K562 (cell line): ENCODE data around the gene TRMT2A. TPM values are rescaled to one million over a fixed set of nuclear protein-coding genes. Genes with fewer than 3 reads are reported as not detected.

ENCODE experiments used
- BRF1 ChIP-seq: IDR thresholded peaks from 3 replicates; pipeline ENCODE4 v1.6.1; 2011; ENCODE audit warnings: borderline replicate concordance, mild to moderate bottlenecking; ENCODE audit not compliant: insufficient read length; ENCODE audit errors: extremely low read depth
- CHD1 ChIP-seq: fragments of 200-600 bp; sonication (generic); IDR thresholded peaks from one replicate; pipeline ENCODE4 v1.6.1; 2012; ENCODE audit warnings: mild to moderate bottlenecking, moderate library complexity, low read length, inconsistent platforms
- GABPB1 ChIP-seq: sonication (generic); formaldehyde crosslinking; IDR thresholded peaks from 2 replicates; pipeline ENCODE4 v1.8.0; 2022; ENCODE audit warnings: mild to moderate bottlenecking, missing genetic modification reagents
- HDAC6 ChIP-seq: IDR thresholded peaks from 2 replicates; pipeline ENCODE4 v1.6.1; 2012; ENCODE audit warnings: low read depth, mild to moderate bottlenecking, control low read depth, inconsistent platforms, low read length, moderate library complexity
- LARP7 ChIP-seq: fragments of 450-650 bp; IDR thresholded peaks from 2 replicates; pipeline ENCODE4 v1.6.1; 2016
- POLR2G ChIP-seq: fragments of 200-400 bp; formaldehyde crosslinking; IDR thresholded peaks from 2 replicates; pipeline ENCODE4 v1.6.1; 2017; ENCODE audit warnings: low read depth, mild to moderate bottlenecking, antibody characterized with exemption, low read length, moderate library complexity
- PTBP1 ChIP-seq: fragments of 200-400 bp; formaldehyde crosslinking; IDR thresholded peaks from 2 replicates; pipeline ENCODE4 v1.6.1; 2017; ENCODE audit warnings: low read depth, low read length
- RBBP5 ChIP-seq: fragments of 200-600 bp; sonication (generic); IDR thresholded peaks from 2 replicates; pipeline ENCODE4 v1.6.1; 2012; ENCODE audit warnings: borderline replicate concordance, mild to moderate bottlenecking, low read length, control low read depth, inconsistent platforms; ENCODE audit not compliant: insufficient read depth, poor library complexity, severe bottlenecking
- RBM14 ChIP-seq: fragments of 200-400 bp; formaldehyde crosslinking; IDR thresholded peaks from 2 replicates; pipeline ENCODE4 v1.6.1; 2018; ENCODE audit warnings: low read depth, mild to moderate bottlenecking, low read length, moderate library complexity, borderline replicate concordance; ENCODE audit not compliant: insufficient read depth
- SMC3 ChIP-seq: conservative IDR thresholded peaks from 2 replicates; pipeline ENCODE4 v1.6.1; 2011; ENCODE audit warnings: low read depth, low read length, improper control_type of control experiment; ENCODE audit not compliant: insufficient read depth
- SRF ChIP-seq, 2 experiments: fragments of 250-450, 450-650 bp in 1 of 2; sonication (Bioruptor Pico) in 1 of 2; sonication (generic) in 1 of 2; formaldehyde crosslinking; IDR thresholded peaks; 2 replicates each; pipeline versions ENCODE4 v1.5.0 to v1.5.1; 2020 to 2022; ENCODE audit warnings: mild to moderate bottlenecking in 1 of 2, missing genetic modification reagents in 1 of 2
- TSC22D4 ChIP-seq: fragments of 450-650 bp; IDR thresholded peaks from 2 replicates; pipeline ENCODE4 v1.6.1; 2016; ENCODE audit warnings: missing genetic modification characterization, missing biosample characterization, control low read depth
- polyA plus RNA-seq, 8 experiments: library from polyadenylated mRNA; depleted of rRNA in 4 of 8; stranded (reverse) in 5 of 8; unstranded in 3 of 8; fragments of >200 nt; fragmentation: Nextera tagmentation in 2 of 8; fragmentation: Illumina TruSeq in 1 of 8; extraction: Ambion mirVana in 2 of 8; extraction: Trizol in 1 of 8; gene quantifications; 2 replicates each; pipeline versions ENCODE4 v1.2.1 to v1.2.3, GENCODE V29; 2011 to 2014; ENCODE audit warnings: inconsistent platforms in 1 of 8, missing spikeins in 1 of 8
- total RNA-seq, 7 experiments: library from RNA; depleted of rRNA in 6 of 7; stranded (reverse); fragments of >200 nt in 6 of 7; fragmentation: Illumina TruSeq in 2 of 7; extraction: Trizol in 2 of 7; gene quantifications; 2 replicates each; pipeline versions ENCODE4 v1.2.1 to v1.2.3, GENCODE V29; 2011 to 2021; ENCODE audit warnings: low replicate concordance in 1 of 7
- TF ChIP-seq, protein P1 (sequence below): fragments of 450-650 bp; IDR thresholded peaks from 2 replicates; pipeline ENCODE4 v1.6.1; 2017; ENCODE audit warnings: mild to moderate bottlenecking, moderate library complexity
- TF ChIP-seq, protein P2 (sequence below): IDR thresholded peaks from 2 replicates; pipeline ENCODE4 v1.6.1; 2011; ENCODE audit not compliant: insufficient read length; ENCODE audit errors: extremely low read depth
- TF ChIP-seq, protein P3 (sequence below), 2 experiments: fragments of 150-350 bp in 1 of 2; IDR thresholded peaks; 2 replicates each; pipeline ENCODE4 v1.6.1; 2012 to 2016; ENCODE audit warnings: low read depth in 2 of 2, low read length in 2 of 2, mild to moderate bottlenecking in 1 of 2, moderate library complexity in 1 of 2
- TF ChIP-seq, protein P4 (sequence below): sonication (generic); formaldehyde crosslinking; IDR thresholded peaks from 2 replicates; pipeline ENCODE4 v1.8.1; 2023; ENCODE audit warnings: mild to moderate bottlenecking, missing genetic modification reagents

TRMT2A gene
- total and polyA plus RNA-seq, 9 of the 15 experiments (the other 6 are each of a cell fraction or from before 2014, with no cell fraction given), result 1.6 to 265 (median 140) TPM

DNA sequence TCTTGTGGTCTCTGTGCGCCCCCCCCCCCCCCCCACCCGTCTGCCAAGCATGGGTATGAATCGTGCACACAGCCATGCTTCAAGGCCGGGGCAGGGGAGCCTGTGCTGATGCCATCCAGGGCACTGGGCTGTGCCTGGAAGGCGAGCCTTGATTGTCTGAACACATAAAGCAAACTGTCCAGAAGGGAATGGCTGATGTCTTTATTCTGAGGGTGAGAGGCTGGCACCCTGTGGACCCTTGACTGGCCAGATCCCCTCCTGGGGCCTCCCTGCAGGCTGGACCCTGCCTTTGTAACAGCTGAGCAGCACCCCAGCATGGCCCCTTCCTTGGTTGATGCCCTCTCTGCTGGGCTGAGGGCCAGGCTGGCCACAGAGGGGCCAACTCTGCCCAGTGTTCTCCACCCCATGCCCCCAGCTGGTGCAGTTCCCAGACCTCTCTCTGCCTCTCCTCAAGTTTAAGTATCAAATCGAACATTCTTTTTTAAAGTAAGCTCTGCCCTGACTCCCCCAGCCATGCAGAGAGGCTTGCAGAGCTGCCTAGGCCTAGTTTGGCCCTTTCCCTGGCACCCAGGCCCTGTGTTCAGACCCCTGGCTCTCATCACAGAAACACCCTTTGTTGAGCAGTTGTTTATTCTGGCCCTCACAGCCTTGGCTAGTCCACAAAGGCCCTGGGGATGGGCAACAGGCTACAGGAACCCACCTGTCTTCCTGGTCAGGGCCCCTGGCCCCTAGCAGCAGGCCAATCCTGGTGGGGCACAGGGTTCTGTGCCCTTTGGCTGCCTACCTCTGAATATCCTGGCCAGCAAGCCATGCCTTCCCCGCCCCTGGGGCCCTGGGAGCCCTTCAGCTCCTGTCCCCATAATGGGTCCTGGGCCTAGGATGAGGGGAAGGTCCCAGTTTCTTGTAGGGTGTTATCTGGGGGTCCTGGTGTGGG, 5.1 kb downstream of the TRMT2A start (continued):
- TF ChIP-seq SMC3 (0 out of 2 replicates have a peak, but pooled peaks have one; percentile 1), GABPB1 (no peak), SRF (CRISPR knock-in tag; IDR thresholded peaks at IDR 0.05) (peak in 1 of 2 experiments; percentile 47; a peak in 1 of 4 replicates), CHD1 (peak; percentile 44), HDAC6 (peak; percentile 63; the same call in 1 of the 2 replicates), PTBP1 (peak; percentile 61; the same call in 1 of the 2 replicates), BRF1 (no peak), POLR2G (peak; percentile 55), LARP7 (no peak), RBM14 (no peak), RBBP5 (no peak), TSC22D4 (no peak)
- TF ChIP-seq, protein P1, sequence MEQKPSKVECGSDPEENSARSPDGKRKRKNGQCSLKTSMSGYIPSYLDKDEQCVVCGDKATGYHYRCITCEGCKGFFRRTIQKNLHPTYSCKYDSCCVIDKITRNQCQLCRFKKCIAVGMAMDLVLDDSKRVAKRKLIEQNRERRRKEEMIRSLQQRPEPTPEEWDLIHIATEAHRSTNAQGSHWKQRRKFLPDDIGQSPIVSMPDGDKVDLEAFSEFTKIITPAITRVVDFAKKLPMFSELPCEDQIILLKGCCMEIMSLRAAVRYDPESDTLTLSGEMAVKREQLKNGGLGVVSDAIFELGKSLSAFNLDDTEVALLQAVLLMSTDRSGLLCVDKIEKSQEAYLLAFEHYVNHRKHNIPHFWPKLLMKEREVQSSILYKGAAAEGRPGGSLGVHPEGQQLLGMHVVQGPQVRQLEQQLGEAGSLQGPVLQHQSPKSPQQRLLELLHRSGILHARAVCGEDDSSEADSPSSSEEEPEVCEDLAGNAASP, result no peak
- TF ChIP-seq, protein P2, sequence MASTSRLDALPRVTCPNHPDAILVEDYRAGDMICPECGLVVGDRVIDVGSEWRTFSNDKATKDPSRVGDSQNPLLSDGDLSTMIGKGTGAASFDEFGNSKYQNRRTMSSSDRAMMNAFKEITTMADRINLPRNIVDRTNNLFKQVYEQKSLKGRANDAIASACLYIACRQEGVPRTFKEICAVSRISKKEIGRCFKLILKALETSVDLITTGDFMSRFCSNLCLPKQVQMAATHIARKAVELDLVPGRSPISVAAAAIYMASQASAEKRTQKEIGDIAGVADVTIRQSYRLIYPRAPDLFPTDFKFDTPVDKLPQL, result no peak
- TF ChIP-seq, protein P3, sequence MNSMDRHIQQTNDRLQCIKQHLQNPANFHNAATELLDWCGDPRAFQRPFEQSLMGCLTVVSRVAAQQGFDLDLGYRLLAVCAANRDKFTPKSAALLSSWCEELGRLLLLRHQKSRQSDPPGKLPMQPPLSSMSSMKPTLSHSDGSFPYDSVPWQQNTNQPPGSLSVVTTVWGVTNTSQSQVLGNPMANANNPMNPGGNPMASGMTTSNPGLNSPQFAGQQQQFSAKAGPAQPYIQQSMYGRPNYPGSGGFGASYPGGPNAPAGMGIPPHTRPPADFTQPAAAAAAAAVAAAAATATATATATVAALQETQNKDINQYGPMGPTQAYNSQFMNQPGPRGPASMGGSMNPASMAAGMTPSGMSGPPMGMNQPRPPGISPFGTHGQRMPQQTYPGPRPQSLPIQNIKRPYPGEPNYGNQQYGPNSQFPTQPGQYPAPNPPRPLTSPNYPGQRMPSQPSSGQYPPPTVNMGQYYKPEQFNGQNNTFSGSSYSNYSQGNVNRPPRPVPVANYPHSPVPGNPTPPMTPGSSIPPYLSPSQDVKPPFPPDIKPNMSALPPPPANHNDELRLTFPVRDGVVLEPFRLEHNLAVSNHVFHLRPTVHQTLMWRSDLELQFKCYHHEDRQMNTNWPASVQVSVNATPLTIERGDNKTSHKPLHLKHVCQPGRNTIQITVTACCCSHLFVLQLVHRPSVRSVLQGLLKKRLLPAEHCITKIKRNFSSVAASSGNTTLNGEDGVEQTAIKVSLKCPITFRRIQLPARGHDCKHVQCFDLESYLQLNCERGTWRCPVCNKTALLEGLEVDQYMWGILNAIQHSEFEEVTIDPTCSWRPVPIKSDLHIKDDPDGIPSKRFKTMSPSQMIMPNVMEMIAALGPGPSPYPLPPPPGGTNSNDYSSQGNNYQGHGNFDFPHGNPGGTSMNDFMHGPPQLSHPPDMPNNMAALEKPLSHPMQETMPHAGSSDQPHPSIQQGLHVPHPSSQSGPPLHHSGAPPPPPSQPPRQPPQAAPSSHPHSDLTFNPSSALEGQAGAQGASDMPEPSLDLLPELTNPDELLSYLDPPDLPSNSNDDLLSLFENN (IDR thresholded peaks at IDR 0.05; ENCODE audit: low read depth in 2 of 2, low read length in 2 of 2), result no peak; a peak in 1 of 4 replicates
- TF ChIP-seq, protein P4, sequence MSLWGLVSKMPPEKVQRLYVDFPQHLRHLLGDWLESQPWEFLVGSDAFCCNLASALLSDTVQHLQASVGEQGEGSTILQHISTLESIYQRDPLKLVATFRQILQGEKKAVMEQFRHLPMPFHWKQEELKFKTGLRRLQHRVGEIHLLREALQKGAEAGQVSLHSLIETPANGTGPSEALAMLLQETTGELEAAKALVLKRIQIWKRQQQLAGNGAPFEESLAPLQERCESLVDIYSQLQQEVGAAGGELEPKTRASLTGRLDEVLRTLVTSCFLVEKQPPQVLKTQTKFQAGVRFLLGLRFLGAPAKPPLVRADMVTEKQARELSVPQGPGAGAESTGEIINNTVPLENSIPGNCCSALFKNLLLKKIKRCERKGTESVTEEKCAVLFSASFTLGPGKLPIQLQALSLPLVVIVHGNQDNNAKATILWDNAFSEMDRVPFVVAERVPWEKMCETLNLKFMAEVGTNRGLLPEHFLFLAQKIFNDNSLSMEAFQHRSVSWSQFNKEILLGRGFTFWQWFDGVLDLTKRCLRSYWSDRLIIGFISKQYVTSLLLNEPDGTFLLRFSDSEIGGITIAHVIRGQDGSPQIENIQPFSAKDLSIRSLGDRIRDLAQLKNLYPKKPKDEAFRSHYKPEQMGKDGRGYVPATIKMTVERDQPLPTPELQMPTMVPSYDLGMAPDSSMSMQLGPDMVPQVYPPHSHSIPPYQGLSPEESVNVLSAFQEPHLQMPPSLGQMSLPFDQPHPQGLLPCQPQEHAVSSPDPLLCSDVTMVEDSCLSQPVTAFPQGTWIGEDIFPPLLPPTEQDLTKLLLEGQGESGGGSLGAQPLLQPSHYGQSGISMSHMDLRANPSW (CRISPR knock-in tag), result 0 out of 2 replicates have a peak, but pooled peaks have one; percentile 40
